HG02610 (cell line): ENCODE measurements around the gene DSTYK.
A peak's percentile ranks its signal among the peaks of the same experiment; 100 is the strongest.

Source experiments
- ATAC-seq: cut with Tn5 transposase; IDR thresholded peaks from one replicate; pipeline ENCODE4 v1.9.1; 2021; ENCODE audit warnings: mild to moderate bottlenecking, moderate library complexity; ENCODE audit not compliant: unreplicated experiment

DSTYK gene

DNA sequence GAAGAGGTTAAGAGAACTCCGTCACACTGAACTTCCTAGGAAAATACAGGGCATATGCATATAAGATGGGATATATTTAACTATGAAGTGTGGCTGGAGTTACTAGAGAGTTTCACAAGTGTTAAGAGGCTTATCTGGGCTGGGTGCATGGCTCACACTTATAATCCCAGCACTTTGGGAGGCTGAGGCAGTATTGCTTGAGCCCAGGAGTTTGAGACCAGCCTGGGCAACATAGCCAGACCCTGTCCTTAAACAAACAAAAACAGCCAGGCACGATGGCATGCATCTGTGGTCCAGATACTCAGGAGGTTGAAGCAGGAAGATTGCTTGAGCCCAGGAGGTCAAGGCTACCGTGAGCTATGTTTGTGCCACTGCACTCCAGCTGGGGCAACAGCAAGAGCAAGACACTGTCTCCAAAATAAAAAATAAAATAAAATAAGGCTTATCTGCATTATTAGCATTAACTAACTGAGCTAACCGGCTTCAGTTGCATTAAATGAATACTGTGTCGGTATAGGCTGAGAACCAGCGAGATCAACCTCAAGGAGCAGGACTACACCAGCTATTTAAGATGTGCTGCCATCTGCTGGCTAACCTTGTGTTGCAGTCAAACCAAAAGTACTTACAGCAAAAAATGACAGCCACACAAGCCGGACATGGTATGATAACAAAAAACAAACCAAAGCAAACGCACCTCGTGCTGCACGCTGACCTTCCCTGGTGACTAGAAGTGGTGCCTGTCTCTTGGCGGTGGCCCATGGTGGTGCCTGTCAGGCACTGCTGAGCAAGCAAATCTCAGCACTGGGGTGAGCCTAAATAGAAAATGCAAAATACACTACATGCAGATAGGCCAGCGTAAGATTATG lies 70.0 kb downstream of the DSTYK start:
- ATAC-seq: peak; percentile 48

DNA sequence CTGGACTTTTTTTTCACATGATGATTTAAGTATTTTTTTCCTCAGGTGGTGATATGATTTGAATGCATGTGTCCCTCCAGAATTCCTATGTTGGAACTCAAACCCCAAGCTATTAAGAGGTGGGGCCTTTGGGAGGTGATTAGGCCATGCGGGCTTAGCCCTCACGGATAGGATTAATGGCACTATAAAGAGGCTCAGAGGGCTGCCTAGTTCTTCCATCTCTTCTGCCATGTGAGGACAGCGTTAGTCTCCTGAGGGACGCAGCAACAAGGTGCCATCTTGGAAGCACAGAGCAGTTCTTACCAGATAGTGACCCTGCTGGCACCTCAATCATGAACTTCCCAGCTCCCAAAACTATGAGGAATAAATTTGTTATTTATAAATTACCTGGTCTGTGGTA lies 71.4 kb downstream of the DSTYK start:
- ATAC-seq: no peak

- ATAC-seq: no peak
Observed at GRCh38 chr1:205137901-205138300, 73.6 kb downstream of the DSTYK start.

DNA sequence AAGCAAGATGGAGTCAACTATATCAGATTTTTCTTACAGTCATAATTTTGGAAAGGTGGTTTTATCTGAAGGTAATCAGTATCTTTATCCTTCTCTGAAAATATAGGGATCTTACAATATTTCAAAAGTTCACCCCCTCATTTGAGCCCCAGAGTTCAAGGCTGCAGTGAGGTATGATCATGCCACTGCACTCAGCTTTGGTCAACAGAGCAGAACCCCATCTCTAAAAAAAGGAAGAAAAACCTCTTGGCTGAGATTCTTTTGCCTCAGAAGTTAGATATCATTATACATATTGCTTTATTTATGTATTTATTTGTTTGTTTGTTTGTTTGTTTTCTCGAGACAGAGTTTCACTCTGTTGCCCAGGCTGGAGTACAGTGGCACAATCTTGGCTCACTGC lies 78.2 kb downstream of the DSTYK start:
- ATAC-seq: no peak

DNA sequence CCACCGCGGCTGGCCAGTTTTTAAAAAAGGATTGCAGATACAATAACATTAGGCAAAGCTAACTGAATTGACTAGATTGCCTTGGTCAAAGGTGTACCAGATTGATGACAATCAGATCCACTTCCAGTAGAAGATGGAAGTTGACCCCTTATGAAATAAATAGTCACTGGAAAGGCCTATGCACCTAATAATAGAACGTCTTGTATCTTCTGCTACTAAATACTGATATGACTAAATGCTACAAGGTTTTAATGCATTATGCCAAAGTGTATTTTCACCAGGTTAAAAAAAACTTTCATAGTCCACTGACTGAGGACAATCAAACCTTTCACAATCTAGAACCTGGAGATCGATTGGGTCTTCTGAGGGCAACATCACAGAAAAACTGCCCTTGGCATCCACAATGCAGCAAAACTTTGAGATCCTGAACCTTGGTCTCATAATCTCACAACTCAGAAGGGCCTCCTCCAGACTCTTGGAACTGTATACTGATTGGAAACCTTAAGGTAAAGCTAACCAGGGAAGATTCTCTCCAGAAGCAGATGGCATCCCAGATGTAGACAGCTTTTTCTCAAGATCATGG lies 82.0 kb downstream of the DSTYK start:
- ATAC-seq: no peak

DNA sequence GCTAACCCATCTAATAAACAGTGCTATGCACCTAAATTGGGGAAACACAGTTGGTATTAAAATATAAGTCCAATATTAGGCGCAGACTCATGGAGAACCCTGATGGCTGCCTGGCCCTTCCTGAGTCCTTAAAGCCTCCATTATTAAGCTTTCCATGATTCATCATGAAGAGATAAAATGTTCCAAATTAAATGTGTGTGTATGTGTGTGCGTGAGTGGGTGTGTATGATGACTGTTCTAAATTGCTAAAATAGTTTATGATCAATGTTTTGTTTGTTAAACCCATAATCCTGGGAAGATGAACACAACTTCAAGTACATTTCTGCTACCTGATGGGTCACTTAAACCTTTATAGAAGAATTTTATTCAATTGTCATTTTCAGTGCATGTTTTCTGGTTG lies 83.5 kb downstream of the DSTYK start:
- ATAC-seq: no peak

DNA sequence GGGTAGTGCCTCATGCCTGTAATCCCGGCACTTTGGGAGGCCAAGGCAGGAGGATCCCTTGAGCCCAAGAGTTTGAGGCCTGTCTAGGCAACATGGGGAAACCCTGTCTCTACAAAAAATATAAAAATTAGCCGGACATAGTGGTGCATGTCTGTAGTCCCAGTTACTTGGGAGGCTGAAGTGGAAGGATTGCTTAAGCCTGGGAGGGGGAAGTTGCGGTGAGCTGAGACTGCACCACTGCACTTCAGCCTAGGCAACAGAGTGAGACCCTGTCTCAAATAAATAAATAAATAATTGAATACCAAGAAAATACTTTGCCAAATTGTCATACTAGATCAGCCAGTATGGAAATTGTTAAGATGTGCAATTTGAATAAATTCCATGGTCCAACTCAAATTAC lies 83.9 kb downstream of the DSTYK start:
- no peak for ATAC-seq

GRCh38 chr1:205124726-205125125 lies 86.8 kb downstream of the DSTYK start:
- ATAC-seq: no peak

DNA sequence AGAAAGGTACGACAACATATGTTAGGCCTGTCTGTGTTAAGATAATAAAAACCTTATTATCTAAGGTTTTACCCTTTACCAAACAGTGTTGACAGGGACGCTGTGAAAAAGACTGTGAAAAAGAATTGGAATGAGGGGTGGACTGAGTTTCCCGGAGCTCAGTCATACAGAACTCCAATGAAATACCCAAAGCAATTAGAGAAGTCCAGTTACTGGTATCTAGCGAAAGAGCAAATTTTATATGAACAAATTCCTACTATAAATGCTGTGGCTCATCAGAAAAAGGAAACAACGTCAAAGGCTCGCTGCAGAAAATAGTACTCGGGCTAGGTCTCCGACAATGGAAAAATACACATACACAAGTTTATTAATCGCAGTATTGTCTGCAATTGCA lies 89.0 kb downstream of the DSTYK start:
- ATAC-seq: peak; percentile 11

DNA sequence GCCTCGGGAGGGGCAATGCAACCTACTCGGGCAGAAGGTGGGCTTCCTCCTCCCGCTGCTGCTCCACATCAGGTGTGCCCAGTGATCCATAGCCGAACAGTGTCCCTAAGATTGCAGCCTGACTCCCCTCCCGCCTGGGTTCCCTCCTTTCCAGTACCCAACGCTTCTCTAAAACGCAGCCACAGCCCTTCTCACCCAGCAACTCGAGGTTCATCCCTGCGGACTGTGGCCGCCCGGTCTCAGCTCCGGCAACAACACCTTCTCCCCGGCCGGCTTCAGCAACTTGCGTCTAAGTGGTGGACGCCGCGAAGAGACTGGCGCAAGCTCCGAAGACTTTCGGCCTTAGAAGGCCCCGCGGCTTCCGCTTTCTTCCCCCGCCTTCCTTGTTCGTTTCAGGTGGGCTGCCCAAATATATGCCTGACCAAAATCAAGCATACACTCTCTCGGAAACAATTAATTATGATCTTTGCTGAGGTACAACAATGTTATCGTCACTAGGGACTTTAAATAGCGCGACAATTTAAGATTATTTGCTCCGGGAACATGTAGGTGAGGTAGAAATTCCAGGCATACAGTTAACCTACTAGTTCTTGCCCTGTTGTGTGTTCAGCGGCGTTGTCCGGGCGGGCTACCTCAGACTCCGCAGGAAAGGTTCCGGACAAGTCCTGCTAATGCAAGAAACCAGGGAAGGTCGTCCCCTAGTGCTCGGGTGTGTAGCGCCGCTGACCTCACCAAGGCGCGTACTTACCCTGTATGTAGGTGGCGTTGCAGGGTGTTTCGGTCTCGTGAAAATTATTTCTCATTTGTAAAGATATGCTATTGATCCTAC lies 89.6 kb downstream of the DSTYK start, which contains the start of gene RBBP5:
Gene RBBP5 (minus strand): TSS at position 319 of the 829 bp plus-strand sequence. CDS start 105 bp downstream, at position 214.
- peak; percentile 97 for ATAC-seq

DNA sequence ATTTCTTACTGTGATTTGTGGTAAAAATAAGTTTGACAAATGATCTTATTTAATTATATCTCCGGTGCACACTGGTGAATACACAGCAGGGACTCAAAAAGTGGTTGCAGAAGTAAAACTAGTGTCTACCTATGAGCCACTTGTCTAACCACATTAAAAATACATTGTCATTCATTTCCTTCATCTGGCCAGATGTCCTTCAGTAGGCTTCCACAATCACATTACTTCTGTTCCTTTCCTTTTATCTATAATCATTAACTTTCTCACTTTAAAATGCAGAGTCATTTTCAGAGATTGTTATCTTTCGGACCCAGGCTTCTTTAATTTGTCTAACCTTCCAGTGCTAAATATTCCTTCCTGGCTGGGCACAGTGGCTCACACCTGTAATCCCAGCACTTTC lies 92.8 kb downstream of the DSTYK start:
- ATAC-seq: no peak

GRCh38 chr1:205111354-205111753 lies 100.1 kb downstream of the DSTYK start:
- no peak for ATAC-seq

DNA sequence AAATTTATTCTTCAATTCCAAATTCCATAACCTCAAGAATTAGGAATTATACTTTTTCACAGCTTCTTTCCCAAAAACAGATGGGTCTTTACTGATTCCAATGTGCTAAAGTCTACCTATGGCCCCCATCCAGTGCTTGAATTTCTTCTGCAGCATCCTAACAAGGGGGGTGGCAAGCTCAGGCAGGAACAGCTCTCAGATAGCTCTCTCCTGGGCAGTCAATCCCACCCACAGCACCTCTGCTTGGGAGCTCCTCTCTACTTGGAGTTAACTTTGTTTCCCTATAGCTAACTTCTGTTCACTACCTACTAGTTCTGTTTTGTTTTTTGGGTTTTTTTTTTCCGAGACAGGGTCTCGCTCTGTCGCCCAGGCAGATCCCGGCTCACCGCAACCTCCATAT lies 101.8 kb downstream of the DSTYK start:
- no peak for ATAC-seq

- ATAC-seq: no peak
Observed at GRCh38 chr1:205109269-205109668, 102.2 kb downstream of the DSTYK start.

GRCh38 chr1:205108464-205108863 lies 103.0 kb downstream of the DSTYK start:
- no peak for ATAC-seq

DNA sequence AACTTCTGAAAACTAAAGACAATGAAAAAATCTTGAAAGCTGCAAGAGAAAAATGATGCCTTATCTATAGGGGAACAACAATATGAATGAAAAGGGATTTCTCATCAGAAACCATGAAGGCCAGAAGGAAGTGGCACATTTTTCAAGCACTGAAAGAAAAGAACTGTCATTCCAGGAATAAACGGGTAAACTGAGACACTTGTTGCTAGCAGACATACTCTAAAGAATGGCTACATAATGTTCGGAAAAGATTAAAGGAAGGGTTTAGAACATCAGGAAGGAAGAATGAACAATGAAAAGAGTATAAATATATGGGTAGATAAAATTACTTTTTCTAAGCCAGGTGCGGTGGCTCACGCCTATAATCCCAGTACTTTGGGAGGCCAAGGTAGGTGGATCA lies 104.2 kb downstream of the DSTYK start:
- no peak for ATAC-seq

GRCh38 chr1:205102404-205102803 lies 109.1 kb downstream of the DSTYK start:
- ATAC-seq: no peak

GRCh38 chr1:205098242-205098641 lies 113.3 kb downstream of the DSTYK start:
- ATAC-seq: no peak

GRCh38 chr1:205095422-205095821 lies 116.1 kb downstream of the DSTYK start:
- ATAC-seq: no peak
